Hematopoietic multipotent progenitor cell treated with erythropoietin and hydrocortisone succinate and interleukin-3 and kit ligand, for 17 days (in vitro differentiated cells): ENCODE data around the gene GPR137.
A peak's percentile ranks its signal among the peaks of the same experiment; 100 is the strongest.

ENCODE experiments used
- DNase-seq: peaks from one replicate; pipeline ENCODE4 v3.0.0-alpha.2; 2015; ENCODE audit warnings: low spot score

GPR137 gene

DNA sequence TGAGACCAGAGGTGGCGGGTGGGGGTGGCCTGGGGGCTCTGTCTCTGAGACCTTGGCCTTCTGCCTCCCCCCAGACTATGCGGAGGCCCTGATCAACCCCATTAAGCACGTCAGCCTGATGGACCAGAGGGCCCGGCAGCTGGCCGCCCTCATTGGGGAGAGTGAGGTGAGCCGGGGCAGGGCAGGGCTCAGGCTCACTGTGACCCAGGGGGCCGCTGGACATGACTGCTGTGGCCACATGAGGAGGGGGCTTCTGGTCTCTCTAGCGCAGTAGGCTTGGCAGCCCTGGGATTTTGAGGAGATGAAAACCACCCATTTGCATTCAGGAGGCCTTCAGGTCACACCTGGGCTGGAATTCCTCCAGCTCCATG, 21.7 kb upstream of the GPR137 start:
- no peak for DNase-seq

DNA sequence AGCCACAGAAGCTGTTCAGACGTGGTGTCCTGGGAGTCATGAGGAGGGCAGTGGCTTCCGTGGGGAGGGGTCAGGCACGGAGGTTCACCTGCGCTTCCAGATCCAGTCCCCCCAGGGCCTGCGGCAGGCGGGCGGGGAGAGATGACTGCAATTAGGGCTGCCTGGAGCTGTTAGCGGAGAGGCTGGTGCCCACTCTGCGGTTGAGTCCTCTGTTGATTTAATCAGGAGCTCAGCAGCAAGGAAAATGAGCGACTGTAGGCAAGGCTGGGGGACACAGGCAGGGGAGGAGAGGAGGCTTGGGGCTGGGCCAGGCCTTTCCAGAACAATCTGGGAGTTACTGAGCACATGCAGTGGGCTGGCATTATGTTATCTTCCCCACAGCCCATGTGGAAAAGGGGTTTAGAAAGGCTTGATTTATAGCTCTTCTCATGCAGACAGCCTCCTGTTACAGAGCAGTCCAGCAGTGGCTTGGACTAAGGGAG, 21.2 kb upstream of the GPR137 start:
- DNase-seq = no peak

DNA sequence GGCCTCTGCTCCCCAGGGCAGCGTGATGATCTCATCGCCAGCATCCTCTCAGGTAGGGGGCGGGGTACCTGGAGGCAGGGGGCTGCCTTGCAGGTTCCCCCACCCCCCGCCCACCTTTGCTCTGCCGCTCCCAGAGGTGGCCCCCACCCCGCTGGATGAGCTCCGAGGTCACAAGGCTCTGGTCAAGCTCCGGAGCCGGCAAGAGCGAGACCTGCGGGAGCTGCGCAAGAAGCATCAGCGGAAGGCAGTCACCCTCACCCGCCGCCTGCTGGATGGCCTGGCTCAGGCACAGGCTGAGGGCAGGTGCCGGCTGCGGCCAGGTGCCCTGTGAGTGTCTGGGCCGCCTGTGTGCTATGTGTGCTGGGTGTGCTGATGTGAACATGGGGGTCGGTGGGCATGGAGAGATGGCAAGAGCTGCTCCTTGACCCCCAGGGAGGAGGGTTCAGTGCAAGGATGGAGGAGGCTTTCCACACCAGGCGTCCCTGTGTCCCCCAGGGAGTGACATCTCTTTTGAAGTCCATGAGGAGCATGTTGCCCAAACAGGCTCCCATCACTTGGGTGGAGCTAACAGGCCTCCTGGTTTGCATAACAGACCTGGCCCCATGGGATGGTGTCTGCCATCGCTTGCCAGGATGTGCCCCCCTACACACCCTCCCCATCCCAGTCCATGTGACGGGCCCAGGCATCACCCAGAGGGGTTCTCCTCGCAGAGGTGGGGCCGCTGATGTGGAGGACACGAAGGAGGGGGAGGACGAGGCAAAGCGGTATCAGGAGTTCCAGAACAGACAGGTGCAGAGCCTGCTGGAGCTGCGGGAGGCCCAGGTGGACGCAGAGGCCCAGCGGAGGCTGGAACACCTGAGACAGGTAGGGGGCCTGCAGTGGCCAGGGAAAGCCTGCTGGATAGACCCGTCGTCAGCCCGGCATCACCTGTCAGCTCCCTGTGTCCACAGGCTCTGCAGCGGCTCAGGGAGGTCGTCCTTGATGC, 20.2 kb upstream of the GPR137 start:
- DNase-seq = no peak

DNA sequence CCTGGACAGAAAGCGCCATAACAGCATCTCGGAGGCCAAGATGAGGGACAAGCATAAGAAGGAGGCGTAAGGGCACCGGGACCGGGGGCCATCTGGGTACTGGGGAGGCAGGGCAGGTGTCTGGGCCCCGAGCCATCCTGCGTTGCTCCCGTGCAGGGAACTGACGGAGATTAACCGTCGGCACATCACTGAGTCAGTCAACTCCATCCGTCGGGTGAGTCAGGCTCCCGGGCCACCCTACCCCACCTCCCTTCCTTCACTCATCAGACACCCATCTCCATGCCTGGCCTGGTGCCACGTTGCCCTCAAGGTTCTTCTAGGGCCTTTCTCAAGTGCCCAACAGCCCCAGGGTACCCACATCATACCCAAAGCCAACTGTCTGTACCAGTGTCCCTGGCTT, 19.3 kb upstream of the GPR137 start:
- no peak for DNase-seq

DNA sequence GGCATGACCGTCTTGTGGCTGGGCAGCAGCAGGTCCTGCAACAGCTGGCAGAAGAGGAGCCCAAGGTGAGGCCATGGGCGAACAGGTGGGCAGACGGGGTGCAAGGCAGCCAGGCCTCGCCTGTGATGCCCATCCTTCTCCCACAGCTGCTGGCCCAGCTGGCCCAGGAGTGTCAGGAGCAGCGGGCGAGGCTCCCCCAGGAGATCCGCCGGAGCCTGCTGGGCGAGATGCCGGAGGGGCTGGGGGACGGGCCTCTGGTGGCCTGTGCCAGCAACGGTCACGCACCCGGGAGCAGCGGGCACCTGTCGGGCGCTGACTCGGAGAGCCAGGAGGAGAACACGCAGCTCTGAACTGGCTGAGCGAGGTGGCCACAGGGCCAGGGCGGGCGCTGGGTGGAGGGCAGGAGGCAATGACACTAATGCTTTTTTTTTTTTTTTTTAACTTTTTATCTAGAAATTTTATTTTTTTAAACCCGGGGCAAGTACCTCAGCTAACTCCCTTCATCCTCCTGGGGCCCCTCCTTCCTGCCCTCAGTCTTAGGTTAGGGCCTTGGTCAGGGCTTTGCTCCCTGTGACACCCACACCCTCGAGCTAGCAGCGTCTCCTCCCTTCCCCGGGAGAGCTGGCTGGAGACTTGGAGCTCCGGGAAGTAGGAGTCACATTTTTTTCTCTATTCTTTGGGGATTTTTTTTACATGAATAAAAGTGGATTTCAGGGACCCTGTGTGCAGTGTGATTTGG, 18.3 kb upstream of the GPR137 start:
- no peak for DNase-seq

GRCh38 chr11:64268025-64268892, 17.4 kb upstream of the GPR137 start:
- DNase-seq = peak; percentile 70

GRCh38 chr11:64268893-64269539, 16.6 kb upstream of the GPR137 start:
- peak; percentile 56 for DNase-seq

DNA sequence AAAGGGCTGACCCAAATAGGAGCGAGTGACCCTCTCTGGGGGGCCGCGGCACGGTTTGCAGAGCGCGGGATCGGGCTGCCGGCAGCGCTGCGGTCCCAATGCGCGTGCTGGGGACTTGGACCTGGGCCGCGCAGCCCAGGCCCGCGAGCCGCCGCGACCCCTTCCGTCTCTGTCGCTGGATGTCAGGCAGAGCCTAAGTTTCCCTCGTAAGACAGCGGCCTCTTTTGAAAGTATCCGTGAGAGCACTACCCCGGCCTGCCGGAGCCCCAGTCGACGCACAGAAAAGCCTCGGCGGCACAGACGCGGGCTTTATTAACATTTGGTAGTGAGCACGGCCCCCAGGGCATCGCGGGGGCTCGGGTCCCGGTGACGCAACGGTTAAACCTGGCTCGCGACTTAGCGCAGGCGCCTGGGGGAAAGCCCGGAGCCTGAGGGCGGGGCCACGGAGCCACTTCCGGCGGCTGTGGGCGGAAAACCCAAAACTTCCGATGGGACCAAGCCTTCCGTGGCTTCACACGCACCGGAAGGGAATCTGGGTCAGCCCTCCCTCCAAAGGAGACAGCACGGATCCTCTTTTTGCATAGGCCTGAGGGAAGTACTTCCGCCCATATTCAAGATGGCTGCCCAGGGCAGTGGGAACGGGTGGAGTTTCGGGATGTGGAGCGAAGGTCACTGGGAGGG, 16.0 kb upstream of the GPR137 start:
- DNase-seq = peak; percentile 99

GRCh38 chr11:64275031-64275800, 10.4 kb upstream of the GPR137 start:
- DNase-seq = no peak

- no peak for DNase-seq
Observed at GRCh38 chr11:64275841-64276240, 9.8 kb upstream of the GPR137 start.

DNA sequence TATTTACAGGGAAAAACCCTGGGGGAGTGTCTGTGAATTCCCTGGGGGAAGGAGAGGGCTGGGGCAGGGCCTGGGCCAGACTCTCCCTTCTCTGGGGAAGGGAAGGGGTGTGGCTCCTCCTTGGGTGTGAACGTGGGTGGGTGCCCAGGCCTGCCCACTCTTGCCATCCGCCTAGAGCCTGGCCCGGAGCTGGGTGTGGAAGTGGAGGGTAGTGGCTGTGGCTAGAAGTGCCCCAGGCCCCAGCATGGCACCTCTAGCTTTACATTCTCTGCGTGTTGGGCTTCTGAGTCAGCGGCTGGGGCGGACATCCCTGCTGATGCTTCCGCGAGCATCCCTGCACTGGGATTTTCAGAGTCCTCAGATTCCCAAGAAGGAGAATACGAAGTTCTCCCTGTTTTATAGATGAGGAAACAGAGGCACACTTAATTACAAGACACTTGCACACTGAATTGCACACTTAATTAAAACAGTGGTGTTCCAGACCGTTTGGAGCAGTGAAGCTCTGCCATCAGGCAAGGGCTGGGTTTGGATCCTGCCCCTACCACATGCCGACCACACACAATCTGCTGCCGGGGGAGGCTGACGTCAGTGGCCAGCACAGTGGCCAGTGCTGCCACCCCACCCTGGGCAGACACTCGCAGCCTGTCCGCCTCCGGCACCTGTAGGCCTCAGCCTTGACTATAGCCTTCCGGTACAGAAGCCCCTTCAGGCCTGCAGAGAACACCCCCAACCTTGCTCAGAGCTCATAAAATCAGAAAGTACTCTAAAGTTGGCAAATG, 8.8 kb upstream of the GPR137 start:
- DNase-seq = peak; percentile 80

- DNase-seq = no peak
Observed at GRCh38 chr11:64278576-64279190, 7.0 kb upstream of the GPR137 start.

DNA sequence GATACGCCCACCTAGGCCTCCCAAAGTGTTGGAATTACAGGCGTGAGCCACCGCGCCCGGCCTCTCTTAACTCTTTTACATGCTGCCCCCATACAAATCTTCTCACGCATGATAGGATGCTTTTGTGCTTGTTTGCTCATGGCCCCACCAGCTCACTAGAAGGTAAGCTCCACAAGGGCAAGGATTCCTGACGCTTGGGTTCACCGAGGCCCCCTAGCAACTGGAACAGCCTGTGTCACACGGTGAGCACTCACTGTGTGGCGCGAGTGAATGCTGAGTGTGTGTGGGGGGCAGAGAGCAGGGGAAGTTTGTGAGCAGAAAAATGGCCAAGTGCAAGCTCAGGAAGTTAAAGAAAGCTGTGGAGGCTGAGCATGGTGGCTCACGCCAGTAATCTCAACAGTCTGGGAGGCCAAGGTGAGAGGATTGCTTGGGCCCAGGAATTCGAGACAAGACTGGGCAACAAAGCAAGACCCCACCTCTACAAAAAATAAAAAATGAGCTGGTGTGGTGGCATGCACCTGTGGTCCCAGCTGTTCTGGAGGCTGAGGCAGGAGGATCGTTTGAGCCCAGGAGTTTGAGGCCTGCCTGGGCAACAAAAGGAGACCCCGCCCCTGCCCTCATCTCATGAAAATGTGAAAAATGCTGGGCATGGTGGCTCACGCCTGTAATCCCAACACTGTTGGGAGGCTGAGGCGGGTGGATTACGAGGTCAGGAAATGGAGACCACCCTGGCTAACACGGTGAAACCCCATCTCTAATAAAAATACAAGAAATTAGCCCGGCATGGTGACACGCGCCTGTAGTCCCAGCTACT, 3.5 kb upstream of the GPR137 start:
- DNase-seq = no peak

- DNase-seq = no peak
Observed at GRCh38 chr11:64283092-64283491, 2.6 kb upstream of the GPR137 start.

GRCh38 chr11:64284048-64284961, 1.3 kb upstream of the GPR137 start, which contains the start of gene BAD:
Gene BAD, minus strand, starts transcription at chr11:64284665. Its CDS starts 297 bp downstream, at chr11:64284368.
- DNase-seq = peak; percentile 95

DNA sequence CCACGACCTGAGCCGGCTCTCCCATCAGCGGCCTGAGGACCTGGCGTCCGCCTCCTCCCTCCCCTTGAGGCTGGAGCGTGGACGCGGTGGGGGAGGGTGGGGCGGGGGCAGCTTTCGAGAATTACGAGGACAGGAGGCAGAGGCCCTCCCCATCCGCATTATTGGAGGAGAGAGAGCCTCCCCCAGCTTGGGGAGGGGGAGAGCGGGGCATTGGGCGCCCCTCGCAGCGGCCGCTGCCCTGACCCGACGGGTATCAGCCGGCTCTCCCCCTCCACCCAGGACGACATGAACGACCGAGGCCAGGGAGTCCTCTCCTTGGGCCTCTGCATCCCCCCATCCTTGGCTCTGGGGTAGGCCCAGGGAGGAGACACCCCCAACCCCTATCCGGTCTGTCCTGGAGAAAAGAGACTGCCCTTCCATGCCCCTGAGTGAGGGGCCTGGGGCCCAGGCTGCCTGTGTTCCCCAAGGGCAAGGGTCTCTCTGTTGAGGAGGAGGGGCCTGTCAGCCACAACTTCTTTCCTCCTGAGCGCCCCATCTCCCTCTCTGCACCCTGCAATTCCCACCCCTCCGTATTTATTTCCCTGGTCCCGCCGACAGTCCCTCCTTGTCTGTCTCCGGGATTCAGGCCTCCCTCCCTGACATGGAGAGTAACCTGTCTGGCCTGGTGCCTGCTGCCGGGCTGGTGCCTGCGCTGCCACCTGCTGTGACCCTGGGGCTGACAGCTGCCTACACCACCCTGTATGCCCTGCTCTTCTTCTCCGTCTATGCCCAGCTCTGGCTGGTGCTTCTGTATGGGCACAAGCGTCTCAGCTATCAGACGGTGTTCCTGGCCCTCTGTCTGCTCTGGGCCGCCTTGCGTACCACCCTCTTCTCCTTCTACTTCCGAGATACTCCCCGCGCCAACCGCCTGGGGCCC, 495 bp downstream of the GPR137 start:
- DNase-seq = peak; percentile 77
